Erythroblast (primary cell): ENCODE data around the gene XYLT1.

Source experiments
- DNase-seq, 2 experiments: peaks; one replicate each; lab custom pipeline; 2025; lab: John Stamatoyannopoulos, UW
- GATA1 ChIP-seq: IDR thresholded peaks from 2 replicates; pipeline ENCODE4 v1.6.1; 2011; ENCODE audit warnings: low read depth, mild to moderate bottlenecking, control low read depth, low read length, moderate library complexity
- POLR2A ChIP-seq: IDR thresholded peaks from 2 replicates; pipeline ENCODE4 v1.6.1; 2011; ENCODE audit warnings: mild to moderate bottlenecking, low read length

The XYLT1 gene

DNA sequence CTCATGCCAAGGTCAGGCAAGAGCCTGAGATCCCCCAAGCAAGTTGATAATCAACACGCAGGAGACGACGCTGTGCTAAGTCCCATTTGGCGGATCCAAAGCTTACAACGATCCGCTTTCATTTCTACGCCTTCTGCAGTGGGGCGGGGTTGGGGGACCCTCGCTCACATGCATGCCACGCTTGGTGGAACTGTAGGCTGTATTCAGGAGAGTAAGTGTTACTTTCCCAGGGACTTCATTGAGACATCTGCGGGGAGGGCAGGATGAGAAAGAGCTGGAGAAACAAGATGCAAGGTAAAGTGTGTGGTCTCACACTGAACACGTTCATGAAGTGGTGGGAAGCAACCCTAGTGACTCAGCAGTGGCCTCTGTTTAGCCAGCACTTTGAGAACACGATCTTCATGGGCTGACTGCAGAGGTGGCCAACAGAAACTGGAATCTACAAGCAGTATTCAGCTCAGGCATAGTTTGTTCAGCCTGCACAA lies 100.5 kb downstream of the XYLT1 start:
- no peak for TF ChIP-seq POLR2A
- no peak for TF ChIP-seq GATA1
- no peak for DNase-seq

DNA sequence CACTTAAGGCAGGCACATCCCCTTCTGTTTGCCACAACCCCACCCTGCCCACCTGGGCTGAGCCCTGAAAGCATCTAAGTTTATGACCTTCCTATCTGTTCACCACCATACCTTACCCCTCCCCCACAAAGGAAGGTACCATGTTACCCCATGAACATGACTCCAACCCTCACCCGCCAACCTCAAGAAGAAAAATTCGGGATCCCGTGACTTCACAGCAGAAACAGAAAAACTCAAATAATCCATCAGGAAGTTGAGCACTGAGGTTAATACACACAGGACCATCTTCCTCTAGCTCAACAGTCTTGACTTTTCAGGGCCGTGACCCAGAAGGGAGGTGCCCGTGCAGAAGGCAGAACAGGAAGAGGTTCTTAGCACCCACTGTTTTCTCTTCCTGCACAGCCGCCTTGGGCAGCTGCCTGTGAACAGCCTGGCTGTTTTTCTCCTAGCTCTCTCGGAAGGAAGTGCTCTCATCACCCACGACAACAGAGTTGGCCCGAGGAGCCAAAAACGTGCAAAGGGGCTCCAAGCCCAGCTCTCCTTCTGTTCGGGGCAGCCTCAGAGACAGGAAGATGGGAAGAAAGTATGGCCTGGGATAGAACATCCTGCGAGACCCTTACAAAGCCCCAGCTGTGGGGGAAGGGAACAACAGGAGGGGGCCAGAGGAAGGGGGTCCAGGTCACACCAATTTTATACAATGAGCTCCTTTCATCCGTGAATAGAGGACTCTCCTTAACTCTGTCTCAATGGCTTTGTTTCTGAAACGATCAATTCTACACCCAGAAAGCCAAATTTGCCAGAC lies 101.1 kb downstream of the XYLT1 start:
- no peak for DNase-seq
- no peak for TF ChIP-seq POLR2A
- TF ChIP-seq GATA1, result no peak

DNA sequence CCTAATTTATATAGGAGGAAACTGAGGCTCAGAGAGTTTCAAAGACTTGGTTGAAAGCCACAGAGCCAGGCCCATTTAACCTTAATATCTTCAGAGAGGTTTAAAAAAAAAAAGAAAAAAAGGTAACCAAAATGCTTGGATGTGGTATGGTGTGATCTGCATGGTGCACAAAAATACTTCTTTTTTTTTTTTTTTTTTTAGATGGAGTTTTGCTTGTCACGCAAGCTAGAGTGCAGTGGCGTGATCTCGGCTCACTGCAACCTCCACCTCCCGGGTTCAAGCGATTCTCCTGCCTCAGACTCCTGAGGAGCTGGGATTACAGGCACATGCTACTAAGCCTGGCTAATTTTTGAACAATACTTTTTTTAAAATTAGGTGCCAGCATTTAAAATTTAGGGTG lies 101.8 kb downstream of the XYLT1 start:
- no peak for TF ChIP-seq POLR2A
- no peak for TF ChIP-seq GATA1
- DNase-seq, result no peak

DNA sequence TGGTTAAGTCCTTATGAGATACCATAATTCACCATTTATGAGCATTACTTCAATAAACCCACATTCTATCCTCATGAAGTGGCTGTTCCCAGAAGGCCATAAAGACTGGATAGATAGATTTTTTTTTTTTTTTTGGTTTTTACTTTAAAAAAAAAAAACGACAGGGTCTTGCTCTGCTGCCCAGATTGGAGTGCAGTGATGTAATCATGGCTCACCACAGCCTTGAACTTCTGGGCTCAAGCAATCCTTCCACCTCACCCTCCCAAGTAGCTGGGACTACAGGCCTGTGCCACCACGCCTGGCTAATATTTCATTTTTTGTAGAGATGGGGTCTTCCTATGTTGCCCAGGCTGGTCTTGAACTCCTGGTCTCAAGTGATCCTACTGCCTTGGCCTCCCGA lies 102.3 kb downstream of the XYLT1 start:
- DNase-seq, result no peak
- TF ChIP-seq GATA1 (no peak), POLR2A (no peak)

DNA sequence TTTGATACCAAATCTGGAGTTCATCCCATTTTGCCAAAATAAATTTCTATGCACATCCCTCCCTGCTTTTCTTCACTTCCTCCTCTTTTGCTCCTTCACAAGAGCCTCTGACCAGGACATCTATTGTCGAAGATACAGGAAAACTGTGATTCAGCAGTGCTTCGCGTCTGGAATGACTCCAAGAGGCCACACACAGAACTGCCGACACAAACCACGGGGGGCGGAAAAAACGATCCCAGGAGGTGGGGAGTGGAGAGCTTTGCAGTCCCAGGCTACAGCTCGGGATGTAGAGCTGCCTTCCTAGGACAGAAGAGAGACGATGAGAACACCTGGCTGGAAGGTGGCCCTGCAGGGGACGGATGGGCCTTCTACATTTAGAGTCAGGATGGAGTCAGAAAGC lies 102.8 kb downstream of the XYLT1 start:
- no peak for DNase-seq
- TF ChIP-seq POLR2A (no peak), GATA1 (no peak)

DNA sequence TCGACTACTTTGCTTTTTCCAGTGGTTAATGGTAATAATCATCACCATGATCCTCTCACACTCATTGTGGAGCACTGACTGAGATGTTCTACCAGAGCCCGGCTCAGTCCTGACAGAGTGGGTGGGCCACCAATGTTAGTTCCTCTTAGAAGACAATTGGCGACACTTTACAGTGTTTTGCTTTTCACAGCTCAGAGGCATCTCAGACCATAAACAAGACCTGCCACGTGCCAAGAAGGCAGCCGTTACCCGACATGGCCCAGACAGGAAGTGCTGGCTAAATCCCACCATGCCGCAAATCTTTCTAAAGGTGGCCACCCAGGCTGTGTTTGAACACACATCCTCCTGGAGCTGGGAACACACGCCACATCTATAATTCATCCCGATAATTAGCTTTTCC lies 103.7 kb downstream of the XYLT1 start:
- TF ChIP-seq POLR2A (no peak), GATA1 (no peak)
- no peak for DNase-seq

DNA sequence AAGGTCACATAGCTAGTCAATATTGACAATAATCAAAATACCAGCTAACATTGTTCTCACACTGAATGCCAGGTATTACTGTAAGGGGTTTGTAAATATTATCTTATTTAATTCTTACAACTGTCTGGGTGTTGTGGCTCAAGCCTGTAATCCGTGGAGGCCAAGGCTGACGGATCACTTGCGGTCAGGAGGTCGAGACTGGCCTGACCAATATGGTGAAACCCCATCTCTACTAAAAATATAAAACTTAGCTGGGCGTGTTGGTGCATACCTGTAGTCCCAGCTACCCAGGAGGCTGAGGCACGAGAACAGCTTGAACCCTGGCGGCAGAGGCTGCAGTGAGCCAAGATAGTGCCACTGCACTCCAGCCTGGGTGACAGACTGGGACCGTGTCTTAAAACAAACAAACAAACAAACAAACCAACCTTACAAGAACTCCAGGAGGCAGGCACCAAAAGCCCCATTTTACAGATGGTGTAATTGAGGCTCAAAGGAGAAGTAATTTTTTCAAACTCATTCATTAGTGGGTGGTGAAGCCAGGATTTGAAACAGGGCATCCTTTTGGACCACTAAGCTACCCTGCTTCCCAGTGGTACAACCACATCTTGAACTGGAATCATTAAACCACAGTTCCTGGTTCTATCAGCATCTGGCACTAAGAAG lies 104.3 kb downstream of the XYLT1 start:
- DNase-seq, result no peak
- TF ChIP-seq POLR2A (no peak), GATA1 (no peak)

DNA sequence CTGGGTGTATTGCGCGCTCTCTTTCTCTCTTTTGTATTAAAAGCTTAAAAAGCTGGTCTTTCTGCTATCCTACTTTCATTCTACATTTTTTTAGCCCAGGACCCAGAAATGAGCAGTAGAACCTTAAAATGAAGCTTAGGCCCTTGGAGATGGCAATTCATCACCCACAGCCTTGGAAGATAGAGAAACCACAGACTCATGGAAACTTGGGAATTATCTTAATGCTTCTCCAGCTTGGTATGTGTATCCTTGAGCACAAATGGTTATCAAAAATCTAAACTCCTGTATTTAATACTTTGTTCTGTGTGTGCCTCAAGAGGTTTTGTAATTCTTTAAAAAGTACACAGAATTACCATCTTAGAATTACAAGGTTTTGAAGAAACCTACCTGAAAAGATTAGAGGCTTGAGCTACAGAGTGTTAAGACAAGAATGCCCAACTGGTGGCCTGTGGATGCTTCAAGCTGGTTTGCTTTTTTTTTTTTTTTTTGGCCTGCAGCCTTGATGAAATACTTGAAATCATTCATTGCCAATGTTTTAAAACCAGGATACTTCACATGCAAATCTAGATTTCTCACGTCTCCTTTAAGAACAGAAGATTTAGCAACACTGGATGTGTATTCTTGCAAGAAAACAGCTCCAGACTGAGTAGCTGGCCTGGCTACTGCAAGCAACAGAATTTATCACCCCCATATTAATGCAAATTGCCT lies 105.0 kb downstream of the XYLT1 start:
- DNase-seq, result no peak
- no peak for TF ChIP-seq POLR2A
- no peak for TF ChIP-seq GATA1

DNA sequence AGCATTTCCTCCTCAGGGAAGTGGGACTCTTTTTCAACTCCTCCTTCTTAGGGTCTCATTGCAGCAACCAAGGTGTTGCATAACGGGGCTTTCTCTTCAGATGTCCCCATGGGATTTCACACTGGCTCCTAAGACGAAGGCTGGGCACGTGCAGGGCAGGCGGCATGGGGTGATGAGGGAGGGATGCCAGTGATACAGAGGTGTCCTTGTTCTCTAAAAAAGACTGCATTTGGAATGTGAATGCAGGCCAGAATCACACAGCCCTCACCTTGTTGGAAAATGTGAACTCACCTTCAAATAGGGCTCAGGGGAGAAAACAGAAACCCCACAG lies 105.6 kb downstream of the XYLT1 start:
- no peak for TF ChIP-seq GATA1
- TF ChIP-seq POLR2A, result no peak
- DNase-seq, result no peak

DNA sequence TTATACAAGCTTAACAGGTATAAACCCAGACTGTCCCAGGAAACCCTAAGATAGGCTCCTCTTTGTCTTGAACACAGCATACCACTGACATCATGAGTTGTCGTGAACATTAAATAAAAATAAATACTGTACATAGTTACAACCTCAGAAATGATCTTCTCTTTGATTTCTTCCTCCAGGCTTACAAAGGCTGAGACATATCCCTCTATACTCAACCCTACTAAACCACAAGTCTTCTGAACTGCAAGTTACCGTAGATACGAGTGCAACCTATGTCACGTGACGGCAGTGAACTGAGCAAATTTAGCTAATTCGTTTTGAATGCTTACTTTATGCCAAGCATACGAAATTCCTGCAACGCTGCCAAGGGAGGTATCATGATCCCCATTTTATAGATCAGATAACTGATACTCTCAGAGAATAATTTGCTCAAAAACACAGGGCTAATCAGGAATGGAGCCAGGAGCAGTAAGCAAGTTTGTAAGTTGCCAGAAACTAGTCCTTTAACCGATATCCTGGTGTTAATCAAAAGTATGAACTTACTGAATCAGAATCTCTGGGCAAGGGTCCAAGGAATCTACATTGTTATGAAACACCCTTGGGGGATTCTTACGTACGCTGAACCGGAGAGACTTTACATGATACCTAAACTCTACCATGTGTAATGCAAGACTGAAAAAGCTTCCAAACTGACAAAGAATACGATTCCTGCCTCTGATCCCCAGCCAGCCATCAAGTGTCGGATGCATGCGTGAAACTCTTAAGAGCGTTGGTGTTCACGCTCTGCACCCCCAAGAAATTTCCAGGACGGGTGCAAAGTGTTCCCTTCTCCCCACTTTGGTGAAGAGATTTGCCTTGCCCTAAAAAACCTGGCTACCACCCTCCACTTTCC lies 106.2 kb downstream of the XYLT1 start:
- no peak for DNase-seq
- no peak for TF ChIP-seq GATA1
- TF ChIP-seq POLR2A, result no peak

DNA sequence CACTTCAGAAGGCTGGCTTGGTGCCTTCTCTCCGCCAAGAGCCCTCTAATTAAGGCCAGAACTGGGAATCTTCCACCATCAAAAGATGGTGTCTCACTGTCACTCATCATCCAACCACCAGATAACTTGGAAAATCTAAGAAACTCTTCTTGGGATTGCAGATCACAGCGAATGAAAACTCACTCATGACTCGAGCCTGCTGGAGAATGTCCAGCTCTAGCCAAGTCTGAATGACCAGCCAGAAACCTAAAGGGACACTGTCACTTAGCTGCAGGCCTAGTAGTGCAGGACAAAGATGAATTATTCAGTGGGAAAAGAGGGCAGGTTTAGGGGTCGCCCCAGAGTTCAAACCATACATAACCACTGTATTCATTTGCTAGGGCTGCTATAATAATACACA lies 107.8 kb downstream of the XYLT1 start:
- TF ChIP-seq POLR2A (no peak), GATA1 (no peak)
- DNase-seq, result no peak

DNA sequence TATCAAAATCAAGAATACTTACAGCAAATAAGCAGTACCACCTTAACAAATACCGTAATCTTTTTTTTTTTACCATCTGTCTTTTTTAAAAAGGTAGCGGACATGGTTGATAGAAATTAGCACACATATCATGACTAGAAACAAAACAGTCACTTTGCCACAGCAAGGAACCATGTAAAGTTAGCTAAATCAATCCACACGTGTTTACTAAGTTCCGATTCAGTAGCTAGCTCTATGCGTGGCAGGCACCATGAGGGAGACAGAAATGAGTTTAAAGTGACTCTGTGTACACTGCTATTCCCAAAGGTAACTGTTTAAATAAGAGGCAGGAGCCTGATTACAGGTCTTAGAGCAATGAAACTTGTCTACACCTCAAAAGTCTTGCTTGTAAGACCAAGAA lies 108.6 kb downstream of the XYLT1 start:
- DNase-seq, result no peak
- TF ChIP-seq POLR2A (no peak), GATA1 (no peak)

DNA sequence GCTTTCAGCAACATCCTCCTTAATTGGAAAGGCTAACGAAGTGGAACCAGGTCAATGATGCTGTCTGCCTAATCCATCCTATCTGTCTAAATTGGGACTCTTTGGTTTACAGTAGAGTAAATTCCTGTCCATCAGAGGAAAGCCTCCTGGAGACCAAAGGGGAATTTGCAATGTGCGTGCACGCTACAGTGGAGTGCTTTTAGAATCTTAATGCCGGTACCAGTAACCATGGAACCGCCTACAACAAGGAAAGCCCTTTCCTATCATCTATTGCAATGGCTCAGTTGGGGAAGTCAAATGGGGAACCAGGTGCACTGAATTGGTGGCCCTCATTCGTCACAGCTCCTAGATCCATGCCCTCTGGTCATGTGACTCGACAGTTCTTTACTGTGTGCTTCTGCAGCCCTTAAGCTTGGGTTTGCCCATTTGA lies 110.1 kb downstream of the XYLT1 start:
- TF ChIP-seq GATA1 (no peak), POLR2A (no peak)
- DNase-seq, result no peak
